ENCODE measurements around the gene C8A.

C8A gene

DNA sequence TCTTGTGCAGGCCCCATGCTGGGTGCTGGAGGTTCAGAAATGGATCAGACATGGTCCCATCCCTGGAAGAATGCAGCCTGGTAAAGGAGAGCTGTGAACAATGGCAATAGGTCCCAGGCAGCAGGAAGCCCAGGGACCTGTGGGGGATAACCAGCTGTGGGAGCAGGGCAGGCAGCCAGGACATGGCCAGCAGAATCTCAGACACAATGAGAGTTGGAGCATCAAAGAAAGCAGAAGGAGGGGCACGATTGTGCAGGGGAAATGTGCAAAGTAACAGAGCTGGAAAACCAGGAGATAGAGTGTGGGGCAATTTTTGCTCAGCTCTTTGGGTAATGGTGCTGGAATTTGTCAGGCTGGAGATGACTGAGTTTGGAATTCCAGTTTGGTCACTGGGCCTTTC, 66.9 kb downstream of the C8A start:
- Mint-ChIP-seq H3K36me3 (no peaks in the 10 kb centered on the region), H3K27ac (no peak overlapping the region), H3K9me3 (peaks cover 3% of the 10 kb centered on the region), H3K27me3 (peaks cover 7% of the 10 kb centered on the region), H3K4me1 (no peaks in the 10 kb centered on the region), H3K4me3 (no peak overlapping the region)
- no peak for ATAC-seq

DNA sequence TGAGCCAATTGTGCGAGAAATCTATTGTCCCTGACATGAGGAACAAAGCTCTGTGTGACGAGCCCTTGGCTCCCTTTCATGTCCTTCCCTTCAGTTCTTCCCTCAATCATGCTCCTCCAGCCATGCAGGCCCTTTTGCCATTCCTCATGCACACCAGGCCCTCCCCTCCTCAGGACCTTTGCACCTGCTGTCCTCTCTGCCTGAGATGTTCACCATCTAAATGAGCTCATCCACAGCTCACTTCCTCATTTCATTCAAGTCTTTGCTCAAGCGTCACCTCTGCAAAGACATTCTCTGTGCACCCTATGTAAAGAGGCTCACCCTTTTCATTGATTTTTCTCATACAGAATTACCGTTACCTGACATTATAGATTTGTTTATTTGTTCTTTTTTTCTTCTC, 67.5 kb downstream of the C8A start:
- Mint-ChIP-seq H3K9me3 (peaks cover 3% of the 10 kb centered on the region), H3K36me3 (no peaks in the 10 kb centered on the region), H3K4me1 (no peaks in the 10 kb centered on the region), H3K27me3 (peaks cover 3% of the 10 kb centered on the region), H3K27ac (no peak overlapping the region), H3K4me3 (no peak overlapping the region)
- ATAC-seq: no peak

DNA sequence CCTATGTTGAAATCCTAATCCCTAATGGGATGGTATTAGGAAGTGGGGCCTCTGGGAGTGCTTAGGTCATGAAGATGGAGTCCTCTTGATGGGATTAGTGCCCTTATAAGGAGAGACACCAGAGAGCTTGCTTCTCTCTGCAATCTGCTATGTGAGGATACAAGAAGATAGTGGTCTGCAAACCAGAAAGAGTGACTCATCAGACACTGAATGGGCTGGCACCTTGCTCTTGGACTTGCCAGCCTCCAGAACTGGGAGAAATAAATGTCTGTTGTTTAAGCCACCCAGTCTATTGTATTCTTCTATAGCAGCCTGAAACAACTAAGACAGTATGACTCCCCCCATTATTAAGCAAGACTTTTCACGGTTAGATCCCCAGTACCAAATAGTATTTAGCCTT, 67.9 kb downstream of the C8A start:
- Mint-ChIP-seq H3K9me3 (peaks cover 3% of the 10 kb centered on the region), H3K4me3 (no peak overlapping the region), H3K36me3 (no peaks in the 10 kb centered on the region), H3K27ac (no peak overlapping the region), H3K4me1 (no peaks in the 10 kb centered on the region), H3K27me3 (no peaks in the 10 kb centered on the region)
- ATAC-seq: no peak

DNA sequence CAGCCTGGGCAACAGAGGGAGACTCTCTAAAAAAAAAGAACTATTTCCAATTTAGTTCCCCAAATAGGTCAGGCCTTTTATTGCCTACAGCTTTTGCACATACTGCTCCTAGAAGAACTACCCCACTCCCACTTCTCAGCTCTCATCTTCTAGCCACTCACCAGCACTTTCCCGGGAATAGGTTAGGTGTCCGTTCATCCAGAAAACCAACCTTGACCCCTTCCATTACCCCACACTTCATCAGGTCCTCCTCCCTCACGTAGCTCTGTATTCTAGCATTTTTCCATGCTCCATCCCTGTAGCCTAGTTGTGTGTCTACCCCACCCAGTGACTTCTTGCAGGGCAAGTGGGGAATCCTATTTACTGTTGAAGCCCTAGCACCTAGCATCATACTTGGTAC, 68.6 kb downstream of the C8A start:
- Mint-ChIP-seq H3K9me3 (peaks cover 3% of the 10 kb centered on the region), H3K27me3 (no peaks in the 10 kb centered on the region), H3K36me3 (no peaks in the 10 kb centered on the region), H3K4me3 (no peak overlapping the region), H3K27ac (no peak overlapping the region), H3K4me1 (no peaks in the 10 kb centered on the region)
- no peak for ATAC-seq

DNA sequence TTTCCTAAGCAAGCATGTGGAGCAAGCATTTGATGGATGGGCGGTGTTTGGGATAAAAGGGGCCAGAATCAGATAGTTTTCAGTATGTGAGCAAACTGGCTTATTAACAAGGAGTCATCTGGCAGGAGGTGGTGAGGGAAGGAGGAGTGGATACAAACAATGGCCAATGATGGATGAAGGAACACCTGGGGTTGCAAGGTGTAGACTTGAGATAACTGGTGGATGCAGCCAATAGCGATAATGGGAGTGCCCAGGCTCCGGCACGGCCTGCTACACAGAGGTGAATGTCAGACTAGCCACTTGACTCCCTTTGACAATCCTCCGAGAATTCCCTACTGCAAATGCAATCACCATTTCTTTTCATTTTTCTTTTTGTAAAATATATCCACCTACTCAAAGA, 69.5 kb downstream of the C8A start:
- no peaks in the 10 kb centered on the region for H3K36me3 Mint-ChIP-seq

DNA sequence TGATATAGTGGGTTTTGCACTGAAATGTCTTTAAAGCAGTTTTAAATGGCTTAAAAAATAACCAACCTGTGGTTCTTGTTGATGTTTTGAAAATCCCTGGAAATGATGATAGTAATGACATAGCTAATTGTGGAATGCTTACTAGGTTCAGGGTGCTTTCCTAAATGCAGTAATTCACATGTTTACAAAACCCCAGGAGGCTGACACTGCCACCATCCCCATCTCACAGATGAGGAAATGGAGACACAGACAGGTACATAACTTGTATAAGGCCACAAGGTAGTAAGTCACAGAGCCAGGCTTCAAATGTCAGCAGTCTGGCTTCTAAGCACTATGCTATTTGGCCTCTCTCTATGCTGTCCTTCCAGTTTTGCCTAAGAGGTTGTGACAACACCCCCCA, 70.6 kb downstream of the C8A start:
- no peaks in the 10 kb centered on the region for H3K36me3 Mint-ChIP-seq
- no peak for ATAC-seq
- H3K4me3 Mint-ChIP-seq: no peak overlapping the region
- peaks cover 6% of the 10 kb centered on the region for H3K9me3 Mint-ChIP-seq
- no peaks in the 10 kb centered on the region for H3K4me1 Mint-ChIP-seq
- peaks cover 4% of the 10 kb centered on the region for H3K27me3 Mint-ChIP-seq
- H3K27ac Mint-ChIP-seq: no peak overlapping the region

More for the DNA sequence above, 69.5 kb downstream of the C8A start:
- Mint-ChIP-seq H3K27me3 (no peaks in the 10 kb centered on the region), H3K27ac (no peak overlapping the region), H3K4me3 (no peak overlapping the region), H3K4me1 (no peaks in the 10 kb centered on the region), H3K9me3 (peaks cover 3% of the 10 kb centered on the region)
- no peak for ATAC-seq

DNA sequence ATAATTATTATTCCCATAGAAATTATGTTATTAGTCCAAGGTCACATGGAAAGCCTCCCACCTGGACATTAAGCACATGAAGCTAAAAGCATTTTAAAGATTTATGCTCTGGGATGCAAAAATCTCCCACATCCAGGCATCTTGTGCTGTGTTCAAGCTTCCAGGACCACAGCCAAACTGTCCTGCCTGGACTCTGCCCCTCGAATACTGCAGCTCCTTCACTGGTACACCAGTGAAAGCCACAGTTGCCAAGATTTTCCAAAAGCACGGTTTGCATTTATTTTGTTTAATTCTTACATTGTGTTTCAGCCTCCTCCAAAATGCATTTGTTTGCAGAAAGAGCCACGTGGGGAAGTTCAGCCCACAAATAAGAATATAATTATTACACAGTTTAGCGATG, 72.6 kb downstream of the C8A start:
- no peaks in the 10 kb centered on the region for H3K36me3 Mint-ChIP-seq
- no peaks in the 10 kb centered on the region for H3K4me1 Mint-ChIP-seq
- no peak overlapping the region for H3K4me3 Mint-ChIP-seq
- H3K9me3 Mint-ChIP-seq: peaks cover 4% of the 10 kb centered on the region
- no peak overlapping the region for H3K27ac Mint-ChIP-seq
- peaks cover 7% of the 10 kb centered on the region for H3K27me3 Mint-ChIP-seq
- ATAC-seq: no peak

DNA sequence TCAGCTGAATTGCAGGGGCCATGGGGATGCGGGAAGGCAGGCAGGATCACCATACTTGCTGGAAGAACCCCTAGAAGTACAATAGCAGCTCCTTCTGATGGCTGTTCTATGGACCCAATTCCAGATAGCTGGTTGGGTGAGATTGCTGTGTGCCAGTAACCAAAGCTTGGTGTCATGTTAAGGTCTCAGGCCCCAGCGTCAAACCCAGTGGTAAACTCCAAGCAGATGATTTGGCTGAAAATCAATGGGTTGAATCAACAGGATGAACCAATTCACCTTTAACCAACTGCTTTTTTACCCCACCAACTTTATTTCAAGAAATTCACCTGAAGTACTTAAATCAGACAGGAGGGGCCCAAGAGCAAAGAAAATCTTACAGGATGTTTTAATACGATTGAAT, 73.4 kb downstream of the C8A start:
- H3K9me3 Mint-ChIP-seq: peaks cover 3% of the 10 kb centered on the region
- no peak for ATAC-seq
- no peaks in the 10 kb centered on the region for H3K36me3 Mint-ChIP-seq

DNA sequence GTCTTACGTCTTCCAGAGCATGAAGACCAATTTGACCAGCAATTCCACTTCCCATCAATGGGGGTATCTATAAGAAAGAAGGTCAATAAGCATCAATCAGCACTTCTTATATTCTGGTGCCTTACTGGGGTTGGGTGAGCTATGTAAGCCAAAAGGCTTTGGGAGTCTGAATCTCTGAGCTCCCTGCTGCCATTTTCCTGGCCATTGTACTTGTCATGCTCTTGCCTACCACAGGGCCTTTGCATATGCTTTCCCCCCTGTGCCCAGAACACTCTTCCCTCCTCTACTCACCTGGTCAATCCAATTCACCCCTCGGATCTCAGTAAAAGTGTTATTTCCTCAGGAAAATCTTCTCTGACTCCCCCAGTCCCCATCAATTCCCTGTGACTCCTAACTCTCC, 74.9 kb downstream of the C8A start:
- ATAC-seq: no peak
- no peaks in the 10 kb centered on the region for H3K36me3 Mint-ChIP-seq
- H3K27ac Mint-ChIP-seq: no peak overlapping the region
- no peaks in the 10 kb centered on the region for H3K4me1 Mint-ChIP-seq
- no peak overlapping the region for H3K4me3 Mint-ChIP-seq
- peaks cover 7% of the 10 kb centered on the region for H3K27me3 Mint-ChIP-seq
- peaks cover 3% of the 10 kb centered on the region for H3K9me3 Mint-ChIP-seq

More for the DNA sequence above, 73.4 kb downstream of the C8A start:
- peaks cover 7% of the 10 kb centered on the region for H3K27me3 Mint-ChIP-seq
- no peak overlapping the region for H3K4me3 Mint-ChIP-seq
- H3K4me1 Mint-ChIP-seq: no peaks in the 10 kb centered on the region
- H3K27ac Mint-ChIP-seq: no peak overlapping the region

DNA sequence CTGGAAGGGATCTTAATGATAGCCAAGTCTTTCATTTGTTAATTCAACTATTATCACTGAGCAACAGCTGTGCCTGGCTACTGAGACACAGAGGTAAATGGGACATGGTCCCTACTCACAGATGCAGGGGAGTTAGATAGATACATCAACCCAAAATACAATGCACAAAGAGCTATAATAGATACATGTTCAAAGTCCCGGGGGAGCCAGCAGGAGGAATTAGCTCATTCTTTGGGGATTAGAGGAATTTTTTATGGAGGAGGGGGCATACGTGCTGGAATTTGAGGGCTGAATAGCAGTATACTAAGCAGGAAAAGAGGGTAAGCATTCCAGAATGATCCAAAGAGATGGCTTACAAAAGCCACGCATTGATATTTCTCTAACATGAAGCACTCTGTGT, 76.6 kb downstream of the C8A start:
- Mint-ChIP-seq H3K4me1 (no peaks in the 10 kb centered on the region), H3K27ac (no peak overlapping the region), H3K27me3 (peaks cover 7% of the 10 kb centered on the region), H3K4me3 (no peak overlapping the region), H3K9me3 (peaks cover 3% of the 10 kb centered on the region), H3K36me3 (no peaks in the 10 kb centered on the region)
- ATAC-seq: no peak

DNA sequence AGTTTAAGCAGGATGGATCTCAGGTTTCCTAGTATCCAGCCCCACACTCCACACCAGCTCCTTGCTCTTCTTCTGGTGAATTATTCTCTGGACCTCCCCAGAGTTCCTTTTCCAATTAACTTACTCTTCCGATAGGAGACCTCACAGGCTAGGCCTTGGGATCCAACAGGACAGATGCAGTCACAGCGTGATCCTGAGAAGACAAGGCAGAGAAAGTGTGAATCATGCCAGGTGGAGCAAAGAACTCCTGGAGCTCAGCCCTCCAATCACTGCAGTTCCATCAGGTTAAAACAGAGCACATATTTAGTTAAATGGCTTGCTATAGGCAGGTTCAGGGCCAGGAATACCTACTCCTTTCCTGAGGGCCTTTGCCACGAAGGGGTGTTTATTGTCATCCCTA, 77.1 kb downstream of the C8A start:
- Mint-ChIP-seq H3K27ac (no peak overlapping the region), H3K36me3 (no peaks in the 10 kb centered on the region), H3K4me3 (no peak overlapping the region), H3K4me1 (no peaks in the 10 kb centered on the region), H3K9me3 (peaks cover 3% of the 10 kb centered on the region), H3K27me3 (peaks cover 7% of the 10 kb centered on the region)
- no peak for ATAC-seq

DNA sequence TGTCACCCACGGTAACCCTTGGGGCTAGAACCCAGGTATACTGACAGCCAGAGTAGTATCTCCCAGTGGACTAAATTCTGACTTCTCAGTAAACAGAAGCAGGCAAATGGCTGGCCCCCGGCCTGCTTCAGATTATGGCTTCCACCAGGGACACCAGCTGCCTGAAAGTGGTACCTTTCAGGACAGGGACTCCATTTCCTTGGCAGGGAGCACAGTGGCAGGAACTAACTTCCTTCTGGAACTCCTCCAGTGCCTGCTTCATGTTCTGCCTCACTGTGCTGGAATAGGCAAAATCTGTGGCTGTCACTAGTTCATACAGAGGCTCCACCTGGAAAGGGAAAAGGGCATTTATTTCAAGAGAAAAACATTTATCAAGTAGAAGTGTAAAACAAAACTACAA, 78.6 kb downstream of the C8A start:
- H3K27me3 Mint-ChIP-seq: peaks cover 7% of the 10 kb centered on the region
- H3K4me1 Mint-ChIP-seq: no peaks in the 10 kb centered on the region
- H3K36me3 Mint-ChIP-seq: no peaks in the 10 kb centered on the region
- no peak overlapping the region for H3K4me3 Mint-ChIP-seq
- H3K27ac Mint-ChIP-seq: no peak overlapping the region
- peaks cover 3% of the 10 kb centered on the region for H3K9me3 Mint-ChIP-seq
- ATAC-seq: no peak

DNA sequence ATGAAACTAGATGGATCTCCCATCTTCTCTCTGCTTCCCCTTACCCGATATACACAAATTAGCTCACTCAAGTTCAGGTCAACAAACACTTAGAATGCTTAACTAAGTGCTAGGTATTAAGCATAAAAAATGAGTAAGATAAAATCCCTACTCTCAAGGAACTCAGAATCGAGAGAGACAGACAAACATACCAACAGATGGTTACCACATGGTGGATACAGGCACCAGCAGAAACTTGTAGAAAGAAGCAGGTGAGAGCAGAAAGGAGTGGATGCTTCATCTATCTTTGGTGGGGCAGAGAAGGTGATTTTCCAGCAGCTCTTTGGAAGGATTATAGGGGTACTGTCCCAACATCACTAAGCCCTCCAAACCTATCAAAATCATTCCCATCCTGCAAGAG, 79.0 kb downstream of the C8A start:
- Mint-ChIP-seq H3K4me1 (no peaks in the 10 kb centered on the region), H3K27me3 (peaks cover 7% of the 10 kb centered on the region), H3K9me3 (peaks cover 3% of the 10 kb centered on the region), H3K27ac (no peak overlapping the region), H3K36me3 (no peaks in the 10 kb centered on the region), H3K4me3 (no peak overlapping the region)
- ATAC-seq: no peak

DNA sequence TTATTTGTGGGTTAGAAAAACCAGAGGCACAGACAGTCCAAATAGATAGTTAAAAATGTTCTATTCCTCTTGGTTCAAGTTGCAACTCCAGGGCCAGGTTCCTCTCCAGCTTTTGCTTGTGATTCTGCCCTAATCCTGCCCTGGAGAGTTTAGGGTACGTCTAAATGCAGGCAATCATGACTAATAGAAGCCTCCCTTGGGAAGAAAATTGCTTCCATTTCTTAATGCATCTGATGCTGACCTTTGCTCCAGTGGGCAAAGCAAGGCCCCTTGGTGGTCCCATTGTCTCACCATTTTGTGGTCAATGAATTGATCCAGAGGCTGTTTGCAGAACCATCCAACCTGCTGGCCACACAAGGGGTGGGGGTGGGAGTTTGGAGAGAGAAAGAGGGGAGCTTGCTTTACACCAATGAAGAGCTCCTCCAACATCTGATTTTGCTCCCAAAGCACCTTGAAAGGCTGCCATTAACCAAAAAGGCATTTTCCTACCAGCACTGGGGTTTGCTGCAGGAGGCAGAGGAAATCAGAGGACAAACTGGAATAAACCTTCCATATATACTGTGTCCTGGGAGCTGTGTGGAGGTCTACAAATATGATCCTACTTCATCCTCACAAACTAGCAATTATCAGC, 79.9 kb downstream of the C8A start:
- no peak overlapping the region for H3K27ac Mint-ChIP-seq
- peaks cover 3% of the 10 kb centered on the region for H3K9me3 Mint-ChIP-seq
- no peak overlapping the region for H3K4me3 Mint-ChIP-seq
- no peaks in the 10 kb centered on the region for H3K36me3 Mint-ChIP-seq
- no peaks in the 10 kb centered on the region for H3K4me1 Mint-ChIP-seq
- ATAC-seq: no peak
- H3K27me3 Mint-ChIP-seq: peaks cover 7% of the 10 kb centered on the region

DNA sequence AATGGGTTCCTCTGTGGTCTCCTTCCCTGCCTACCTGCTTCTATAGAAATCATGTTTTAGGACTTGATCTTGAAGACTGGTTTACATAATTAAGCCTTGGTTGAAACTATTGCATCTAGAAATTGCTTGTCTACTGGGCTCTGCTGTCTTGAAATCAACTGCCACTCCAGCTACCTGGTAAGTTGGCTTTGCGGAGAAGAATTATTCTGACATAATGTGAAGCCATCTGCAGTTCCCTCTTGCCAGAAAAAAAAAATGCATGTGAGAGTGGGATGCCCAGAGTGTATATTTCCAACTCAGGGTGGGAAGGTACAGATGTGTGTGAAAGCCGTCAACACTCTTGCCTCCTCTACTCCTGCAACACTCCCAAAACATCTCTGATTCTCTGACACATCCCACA, 84.0 kb downstream of the C8A start:
- no peak overlapping the region for H3K27ac Mint-ChIP-seq
- no peaks in the 10 kb centered on the region for H3K9me3 Mint-ChIP-seq

DNA sequence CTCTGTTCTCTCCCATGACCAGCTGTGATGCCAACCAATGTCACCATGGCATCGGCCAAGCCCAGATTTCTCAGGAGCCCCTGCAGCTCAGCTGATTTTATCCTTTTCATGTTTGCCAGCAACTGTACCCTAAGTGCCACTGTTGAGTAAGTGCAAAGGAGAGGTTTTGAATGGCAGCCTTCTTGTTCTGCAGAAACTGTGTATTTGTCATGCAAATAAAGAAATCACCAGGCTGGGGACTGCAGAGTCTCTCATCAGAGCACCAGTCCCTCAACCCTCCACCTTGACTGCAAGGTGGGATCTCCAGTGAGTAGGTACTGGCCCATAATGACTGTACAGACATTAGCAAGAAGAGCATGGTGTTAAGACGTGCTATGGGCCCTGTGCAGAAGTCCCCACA, 84.6 kb downstream of the C8A start:
- no peak for ATAC-seq
- Mint-ChIP-seq H3K27ac (no peak overlapping the region), H3K4me3 (no peak overlapping the region), H3K9me3 (no peaks in the 10 kb centered on the region), H3K4me1 (no peaks in the 10 kb centered on the region), H3K36me3 (no peaks in the 10 kb centered on the region), H3K27me3 (peaks cover 18% of the 10 kb centered on the region)

More for the DNA sequence above, 84.0 kb downstream of the C8A start:
- H3K4me1 Mint-ChIP-seq: no peaks in the 10 kb centered on the region
- H3K27me3 Mint-ChIP-seq: peaks cover 18% of the 10 kb centered on the region
- no peaks in the 10 kb centered on the region for H3K36me3 Mint-ChIP-seq
- H3K4me3 Mint-ChIP-seq: no peak overlapping the region
- ATAC-seq: no peak

DNA sequence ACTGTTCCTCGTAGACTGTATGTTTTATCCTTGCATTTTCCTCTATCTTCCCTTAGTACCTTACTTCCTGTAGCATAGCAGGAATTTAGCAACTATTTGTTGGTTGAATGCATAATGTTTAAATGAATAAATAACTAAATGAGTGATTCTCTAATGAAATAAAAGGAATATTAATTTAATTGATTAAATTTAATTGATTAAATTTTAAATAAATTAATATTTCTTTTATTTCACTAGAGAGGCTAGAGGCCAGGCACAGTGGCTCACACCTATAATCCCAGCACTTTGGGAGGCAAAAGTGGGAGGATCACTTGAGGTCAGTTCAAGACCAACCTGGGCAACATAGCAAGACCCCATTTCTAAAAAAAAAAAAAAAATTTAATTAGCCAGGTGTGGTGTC, 85.4 kb downstream of the C8A start:
- H3K36me3 Mint-ChIP-seq: no peaks in the 10 kb centered on the region
- ATAC-seq: no peak
- no peak overlapping the region for H3K27ac Mint-ChIP-seq
- H3K4me1 Mint-ChIP-seq: no peaks in the 10 kb centered on the region
- peaks cover 18% of the 10 kb centered on the region for H3K27me3 Mint-ChIP-seq
- H3K4me3 Mint-ChIP-seq: no peak overlapping the region
- no peaks in the 10 kb centered on the region for H3K9me3 Mint-ChIP-seq
